HG03457 (cell line): ENCODE data around the gene TDRD1.

Source experiments
- ATAC-seq: cut with Tn5 transposase; IDR thresholded peaks from one replicate; pipeline ENCODE4 v1.9.1; 2021; ENCODE audit warnings: moderate number of reproducible peaks; ENCODE audit not compliant: unreplicated experiment

Gene TDRD1

GRCh38 chr10:114228156-114228555, 49.0 kb downstream of the TDRD1 start:
- ATAC-seq, result no peak

- no peak for ATAC-seq
These were observed 53.5 kb downstream of the TDRD1 start for GRCh38 chr10:114232561-114233176.

- ATAC-seq, result no peak
These were observed 54.3 kb downstream of the TDRD1 start for GRCh38 chr10:114233482-114233881.

GRCh38 chr10:114234132-114234531, 55.0 kb downstream of the TDRD1 start:
- no peak for ATAC-seq

- ATAC-seq, result no peak
These were observed 60.2 kb downstream of the TDRD1 start, which contains the start of gene VWA2 for GRCh38 chr10:114239117-114239993. VWA2 (plus strand) TSS chr10:114239254; CDS start chr10:114248714, 9,460 bp downstream.

GRCh38 chr10:114239994-114240345, 60.8 kb downstream of the TDRD1 start:
- no peak for ATAC-seq

GRCh38 chr10:114242235-114242634, 63.1 kb downstream of the TDRD1 start:
- no peak for ATAC-seq

- ATAC-seq, result no peak
These were observed 64.5 kb downstream of the TDRD1 start for GRCh38 chr10:114243661-114244060.

- ATAC-seq, result no peak
These were observed 65.0 kb downstream of the TDRD1 start for GRCh38 chr10:114244126-114244525.

- no peak for ATAC-seq
These were observed 66.1 kb downstream of the TDRD1 start for GRCh38 chr10:114245121-114245791.

- no peak for ATAC-seq
These were observed 67.6 kb downstream of the TDRD1 start for GRCh38 chr10:114246679-114247305.

GRCh38 chr10:114250236-114250635, 71.1 kb downstream of the TDRD1 start:
- no peak for ATAC-seq

- ATAC-seq, result no peak
These were observed 71.6 kb downstream of the TDRD1 start for GRCh38 chr10:114250716-114251115.

GRCh38 chr10:114252092-114252491, 72.9 kb downstream of the TDRD1 start:
- ATAC-seq, result no peak

GRCh38 chr10:114252883-114253282, 73.7 kb downstream of the TDRD1 start:
- ATAC-seq, result no peak

- ATAC-seq, result no peak
These were observed 76.1 kb downstream of the TDRD1 start for GRCh38 chr10:114255227-114255626.

GRCh38 chr10:114256008-114256765, 77.0 kb downstream of the TDRD1 start:
- no peak for ATAC-seq

- no peak for ATAC-seq
These were observed 77.7 kb downstream of the TDRD1 start for GRCh38 chr10:114256822-114257221.

- ATAC-seq, result no peak
These were observed 78.3 kb downstream of the TDRD1 start for GRCh38 chr10:114257498-114257897.

GRCh38 chr10:114258274-114258840, 79.2 kb downstream of the TDRD1 start:
- no peak for ATAC-seq
